Ishikawa (cell line): ENCODE data around the gene ATP6V0C.

Experiments
- CEBPB ChIP-seq: IDR thresholded peaks from 2 replicates; pipeline ENCODE4 v1.6.1; 2012
- CREB1 ChIP-seq: IDR thresholded peaks from 2 replicates; pipeline ENCODE4 v1.6.1; 2012; ENCODE audit warnings: low read depth
- EGR1 ChIP-seq: IDR thresholded peaks from 2 replicates; pipeline ENCODE4 v1.6.1; 2012
- EP300 ChIP-seq: IDR thresholded peaks from 2 replicates; pipeline ENCODE4 v1.6.1; 2012; ENCODE audit warnings: borderline replicate concordance
- FOXM1 ChIP-seq: IDR thresholded peaks from 2 replicates; pipeline ENCODE4 v1.6.1; 2012; ENCODE audit warnings: low read depth, borderline replicate concordance
- MAX ChIP-seq: IDR thresholded peaks from 2 replicates; pipeline ENCODE4 v1.6.1; 2012
- NFIC ChIP-seq: IDR thresholded peaks from 2 replicates; pipeline ENCODE4 v1.6.1; 2012
- RAD21 ChIP-seq: IDR thresholded peaks from 2 replicates; pipeline ENCODE4 v1.6.1; 2012; ENCODE audit warnings: low read depth
- TAF1 ChIP-seq: IDR thresholded peaks from 2 replicates; pipeline ENCODE4 v1.6.1; 2012; ENCODE audit warnings: low read depth, mild to moderate bottlenecking
- TCF12 ChIP-seq: IDR thresholded peaks from 2 replicates; pipeline ENCODE4 v1.6.1; 2012; ENCODE audit warnings: low read depth
- TEAD4 ChIP-seq: IDR thresholded peaks from 2 replicates; pipeline ENCODE4 v1.6.1; 2012
- YY1 ChIP-seq: IDR thresholded peaks from 2 replicates; pipeline ENCODE4 v1.6.1; 2012; ENCODE audit warnings: low read depth
- ZBTB7A ChIP-seq: IDR thresholded peaks from 2 replicates; pipeline ENCODE4 v1.6.1; 2012; ENCODE audit warnings: low read depth
- TF ChIP-seq, protein P1 (sequence below): IDR thresholded peaks from 2 replicates; pipeline ENCODE4 v1.6.1; 2012
- TF ChIP-seq, protein P2 (sequence below): IDR thresholded peaks from 2 replicates; pipeline ENCODE4 v1.6.1; 2012; ENCODE audit warnings: low read depth, mild to moderate bottlenecking

The ATP6V0C gene

DNA sequence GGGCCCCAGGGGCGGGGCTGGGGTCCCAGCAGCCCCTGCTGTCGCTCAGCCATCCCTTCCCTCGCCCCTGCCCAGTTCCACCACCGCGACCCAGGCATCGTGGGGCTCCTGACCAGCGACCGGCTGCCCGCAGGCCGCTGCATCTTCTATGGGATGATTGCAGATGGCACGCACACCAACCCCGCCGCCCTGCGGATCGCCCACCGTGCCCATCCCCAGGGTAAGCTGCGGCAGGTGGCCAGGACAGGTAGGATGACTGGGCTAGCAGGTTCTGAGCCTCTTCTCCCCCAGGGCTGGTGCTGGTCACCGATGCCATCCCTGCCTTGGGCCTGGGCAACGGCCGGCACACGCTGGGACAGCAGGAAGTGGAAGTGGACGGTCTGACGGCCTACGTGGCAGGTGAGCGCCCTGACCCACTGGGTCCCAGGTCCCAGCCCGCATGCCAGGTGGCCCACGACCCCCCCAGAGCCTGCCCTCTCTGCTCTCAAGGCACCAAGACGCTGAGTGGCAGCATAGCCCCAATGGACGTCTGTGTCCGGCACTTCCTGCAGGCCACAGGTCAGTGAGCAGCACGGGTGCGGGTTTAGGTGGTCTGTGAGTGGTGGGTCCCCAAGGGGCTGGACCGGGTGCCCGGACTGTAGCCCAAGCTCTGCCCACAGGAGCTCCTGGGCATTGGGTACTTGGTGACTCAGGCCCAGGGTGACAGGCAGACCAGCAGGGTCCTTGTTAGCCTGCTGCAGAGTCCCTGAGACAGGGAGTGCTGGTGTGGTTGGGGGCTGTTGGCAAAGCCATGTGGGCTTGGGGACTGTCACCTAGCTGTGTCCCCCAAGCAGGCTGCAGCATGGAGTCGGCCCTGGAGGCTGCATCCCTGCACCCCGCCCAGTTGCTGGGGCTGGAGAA lies 14.7 kb downstream of the ATP6V0C start:
- no peak for TF ChIP-seq RAD21
- TF ChIP-seq NFIC: no peak
- TF ChIP-seq TCF12: no peak
- no peak for TF ChIP-seq ZBTB7A
- TF ChIP-seq CEBPB: no peak
- TF ChIP-seq, protein P1, sequence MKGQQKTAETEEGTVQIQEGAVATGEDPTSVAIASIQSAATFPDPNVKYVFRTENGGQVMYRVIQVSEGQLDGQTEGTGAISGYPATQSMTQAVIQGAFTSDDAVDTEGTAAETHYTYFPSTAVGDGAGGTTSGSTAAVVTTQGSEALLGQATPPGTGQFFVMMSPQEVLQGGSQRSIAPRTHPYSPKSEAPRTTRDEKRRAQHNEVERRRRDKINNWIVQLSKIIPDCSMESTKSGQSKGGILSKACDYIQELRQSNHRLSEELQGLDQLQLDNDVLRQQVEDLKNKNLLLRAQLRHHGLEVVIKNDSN: no peak
- TF ChIP-seq EP300: no peak
- TF ChIP-seq YY1: no peak
- no peak for TF ChIP-seq CREB1

DNA sequence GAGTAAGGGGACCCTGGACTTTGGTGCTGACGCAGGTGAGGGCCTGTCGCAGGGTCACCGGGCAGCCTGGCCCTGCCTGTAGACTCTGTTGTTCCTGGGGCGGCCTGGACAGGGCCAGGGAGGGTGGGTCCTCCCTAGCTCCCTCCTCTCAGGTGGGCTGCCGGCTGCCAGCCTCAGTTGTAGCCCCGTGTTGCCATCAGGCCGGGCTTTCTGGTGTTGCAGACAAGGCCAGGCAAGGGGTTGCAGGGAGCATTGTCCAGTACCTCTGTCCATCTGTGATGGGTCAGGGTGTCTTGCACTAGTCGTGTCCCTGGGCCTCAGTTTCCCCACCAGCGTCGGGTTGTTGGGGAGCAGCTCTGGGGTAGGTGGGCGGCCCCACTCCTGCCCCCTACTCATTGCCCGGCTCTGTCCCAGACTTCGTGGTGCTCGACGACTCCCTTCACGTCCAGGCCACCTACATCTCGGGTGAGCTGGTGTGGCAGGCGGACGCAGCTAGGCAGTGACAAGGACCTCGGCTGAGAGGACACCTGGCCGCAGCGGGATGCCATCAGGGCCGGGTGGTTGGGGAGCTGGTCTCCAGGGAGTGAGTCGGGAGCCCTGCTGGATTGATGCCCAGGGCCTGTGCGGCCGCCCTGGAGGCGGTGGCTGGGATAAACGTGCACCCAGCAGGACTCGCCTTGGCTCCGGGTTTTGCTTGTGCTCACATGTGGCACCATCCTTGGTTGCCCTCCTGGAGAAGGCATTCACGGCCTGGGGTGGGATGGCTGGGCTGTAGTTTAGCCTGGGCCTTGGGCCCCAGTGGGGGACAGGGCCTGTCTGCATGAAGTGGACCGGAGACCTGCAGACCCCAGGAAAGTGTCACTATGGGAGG lies 15.5 kb downstream of the ATP6V0C start:
- TF ChIP-seq, protein P2, sequence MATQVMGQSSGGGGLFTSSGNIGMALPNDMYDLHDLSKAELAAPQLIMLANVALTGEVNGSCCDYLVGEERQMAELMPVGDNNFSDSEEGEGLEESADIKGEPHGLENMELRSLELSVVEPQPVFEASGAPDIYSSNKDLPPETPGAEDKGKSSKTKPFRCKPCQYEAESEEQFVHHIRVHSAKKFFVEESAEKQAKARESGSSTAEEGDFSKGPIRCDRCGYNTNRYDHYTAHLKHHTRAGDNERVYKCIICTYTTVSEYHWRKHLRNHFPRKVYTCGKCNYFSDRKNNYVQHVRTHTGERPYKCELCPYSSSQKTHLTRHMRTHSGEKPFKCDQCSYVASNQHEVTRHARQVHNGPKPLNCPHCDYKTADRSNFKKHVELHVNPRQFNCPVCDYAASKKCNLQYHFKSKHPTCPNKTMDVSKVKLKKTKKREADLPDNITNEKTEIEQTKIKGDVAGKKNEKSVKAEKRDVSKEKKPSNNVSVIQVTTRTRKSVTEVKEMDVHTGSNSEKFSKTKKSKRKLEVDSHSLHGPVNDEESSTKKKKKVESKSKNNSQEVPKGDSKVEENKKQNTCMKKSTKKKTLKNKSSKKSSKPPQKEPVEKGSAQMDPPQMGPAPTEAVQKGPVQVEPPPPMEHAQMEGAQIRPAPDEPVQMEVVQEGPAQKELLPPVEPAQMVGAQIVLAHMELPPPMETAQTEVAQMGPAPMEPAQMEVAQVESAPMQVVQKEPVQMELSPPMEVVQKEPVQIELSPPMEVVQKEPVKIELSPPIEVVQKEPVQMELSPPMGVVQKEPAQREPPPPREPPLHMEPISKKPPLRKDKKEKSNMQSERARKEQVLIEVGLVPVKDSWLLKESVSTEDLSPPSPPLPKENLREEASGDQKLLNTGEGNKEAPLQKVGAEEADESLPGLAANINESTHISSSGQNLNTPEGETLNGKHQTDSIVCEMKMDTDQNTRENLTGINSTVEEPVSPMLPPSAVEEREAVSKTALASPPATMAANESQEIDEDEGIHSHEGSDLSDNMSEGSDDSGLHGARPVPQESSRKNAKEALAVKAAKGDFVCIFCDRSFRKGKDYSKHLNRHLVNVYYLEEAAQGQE: no peak
- TF ChIP-seq FOXM1 (no peak), EP300 (no peak), TCF12 (no peak)

DNA sequence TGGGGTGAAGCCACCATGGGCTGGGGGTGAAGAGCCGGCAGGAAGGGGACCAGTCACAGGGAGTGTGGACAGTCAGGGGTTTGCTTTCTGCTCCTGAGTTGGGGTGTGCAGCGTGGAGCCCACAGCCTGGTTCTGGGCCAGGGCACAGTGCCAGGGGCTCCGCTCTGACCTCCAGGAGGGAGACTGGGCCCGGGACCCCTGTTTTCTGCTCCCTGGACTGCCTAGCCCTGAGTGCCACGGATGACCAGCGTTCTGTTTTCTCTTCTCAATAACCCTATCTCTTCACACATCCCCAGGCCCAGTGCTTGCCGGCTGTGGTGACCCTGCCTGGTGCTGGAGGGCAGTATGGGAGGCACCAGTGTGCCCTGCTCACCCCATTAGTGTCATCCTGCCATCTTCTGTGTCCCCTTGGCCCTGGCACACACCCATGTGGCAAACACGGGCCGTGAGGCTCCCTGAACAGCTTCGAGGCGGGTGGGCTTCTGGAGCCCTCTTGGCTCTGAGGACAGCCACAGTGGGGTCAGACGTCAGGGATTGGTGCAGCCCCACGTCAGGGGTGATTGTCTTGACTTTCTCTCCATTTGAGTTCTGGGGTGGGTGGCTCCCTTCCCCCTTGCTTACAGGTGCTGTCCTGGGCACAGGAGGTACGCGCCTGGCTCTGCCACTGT lies 16.3 kb downstream of the ATP6V0C start:
- TF ChIP-seq EP300: no peak
- TF ChIP-seq, protein P1: no peak

DNA sequence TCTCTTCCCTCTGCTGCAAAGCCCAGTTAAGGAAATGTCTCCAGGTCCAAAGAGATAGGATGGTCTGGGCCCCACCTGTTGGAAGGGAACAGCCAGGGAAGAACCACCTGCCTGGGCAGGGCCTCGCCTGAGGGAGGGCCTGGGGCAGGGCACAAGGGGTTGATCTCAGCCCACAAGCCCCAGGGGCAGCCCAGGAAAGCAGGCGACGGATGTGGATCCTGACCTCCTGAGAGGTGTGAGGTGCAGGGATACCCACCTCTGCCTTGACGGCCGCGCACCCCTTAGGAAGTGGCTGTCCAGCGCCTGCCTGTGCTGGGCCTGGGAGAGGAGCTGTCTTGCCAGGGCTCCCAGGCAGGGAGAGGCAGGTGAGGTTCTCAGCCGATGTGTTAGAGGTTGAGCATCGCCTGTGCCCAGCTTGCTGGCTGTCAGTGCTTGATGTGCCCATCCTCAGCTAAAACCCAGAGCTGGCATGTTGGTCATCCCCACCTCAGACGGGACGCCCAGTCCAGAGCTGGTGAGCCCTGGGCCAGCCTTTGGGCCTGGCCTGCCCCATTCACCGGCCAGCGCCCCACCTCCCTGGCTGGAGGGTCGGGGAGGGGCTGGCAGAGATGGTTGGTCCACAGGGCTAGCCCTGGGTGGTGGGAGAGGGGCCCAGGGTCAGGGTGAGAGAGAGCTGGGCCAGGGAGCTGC lies 17.0 kb downstream of the ATP6V0C start:
- TF ChIP-seq YY1 (no peak), MAX (no peak), TCF12 (no peak), CEBPB (no peak), TEAD4 (no peak), RAD21 (no peak), TAF1 (no peak), CREB1 (no peak), EGR1 (no peak), FOXM1 (no peak), EP300 (no peak), NFIC (no peak), ZBTB7A (no peak)
- TF ChIP-seq, protein P2: no peak
- TF ChIP-seq, protein P1: no peak

DNA sequence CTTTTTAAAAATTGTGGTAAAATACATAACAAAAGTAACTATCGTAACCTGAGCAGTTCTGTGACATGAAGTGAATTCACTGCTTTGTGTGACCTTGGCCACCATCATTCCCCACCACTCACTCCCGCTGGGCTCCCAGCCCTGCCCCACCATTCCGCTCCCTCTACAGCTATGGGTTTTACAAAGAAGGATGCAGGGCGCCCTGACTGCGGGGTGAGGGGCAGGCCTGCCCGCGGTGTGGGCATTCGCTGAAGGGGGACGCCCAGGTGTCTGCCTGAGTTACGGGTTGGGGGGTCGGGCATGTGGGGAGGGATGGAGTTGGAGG lies 17.6 kb downstream of the ATP6V0C start, which contains the start of gene CEMP1:
TSS of gene CEMP1 (minus strand) at position 38 of the 325 bp plus-strand sequence. CDS start 335 bp downstream, outside the sequence.
- TF ChIP-seq YY1: no peak
- no peak for TF ChIP-seq ZBTB7A
- TF ChIP-seq MAX: no peak
- no peak for TF ChIP-seq FOXM1
- TF ChIP-seq TAF1: no peak
- TF ChIP-seq TEAD4: no peak
- TF ChIP-seq CEBPB: no peak
- TF ChIP-seq, protein P2: no peak
- no peak for TF ChIP-seq EGR1
- no peak for TF ChIP-seq NFIC
- TF ChIP-seq EP300: no peak
- TF ChIP-seq RAD21: no peak
- no peak for TF ChIP-seq TCF12
- TF ChIP-seq, protein P1: no peak
- TF ChIP-seq CREB1: no peak
